Kidney (tissue), 14 donors: ENCODE results near the gene COPS8. TPM values are rescaled to one million over a fixed set of nuclear protein-coding genes. Genes with fewer than 3 reads are reported as not detected.

Source experiments
- DNase-seq, 5 donors: peaks; one replicate each; pipeline ENCODE4 v3.0.0-alpha.2; 2013 to 2020
- FAIRE-seq: peaks from 2 replicates; lab custom pipeline; 2012; peaks lifted over from hg19 to GRCh38; lab: Jason Lieb, UNC
- H3K27ac ChIP-seq, 2 donors: one replicate each; pipeline ENCODE4 v1.7.0; 2013; ENCODE audit warnings: low read depth in 2 of 2, low read length in 2 of 2, inconsistent platforms in 1 of 2
- H3K27me3 ChIP-seq: one replicate; pipeline ENCODE4 v1.7.1; 2013; ENCODE audit warnings: low read length, inconsistent platforms; ENCODE audit not compliant: control insufficient read depth, insufficient read depth
- H3K36me3 ChIP-seq, 3 donors: one replicate each; pipeline versions ENCODE4 v1.7.0 to v1.7.1; 2013; ENCODE audit warnings: low read length in 3 of 3, control low read depth in 1 of 3, inconsistent platforms in 1 of 3; ENCODE audit not compliant: insufficient read depth in 3 of 3, control insufficient read depth in 2 of 3
- H3K4me1 ChIP-seq, 3 donors: one replicate each; pipeline versions ENCODE4 v1.7.0 to v1.7.1; 2013; ENCODE audit warnings: low read length in 3 of 3, inconsistent platforms in 1 of 3, low read depth in 1 of 3; ENCODE audit not compliant: control insufficient read depth in 2 of 3, insufficient read depth in 2 of 3
- H3K4me3 ChIP-seq, 3 donors: one replicate each; pipeline versions ENCODE4 v1.7.0 to v1.8.1; 2013; ENCODE audit warnings: low read length in 3 of 3, control low read depth in 1 of 3, inconsistent platforms in 1 of 3
- H3K9ac ChIP-seq, 3 donors: one replicate each; pipeline versions ENCODE4 v1.7.0 to v1.7.1; 2013; ENCODE audit warnings: low read length in 3 of 3, control low read depth in 1 of 3, inconsistent platforms in 1 of 3
- H3K9me3 ChIP-seq, 3 donors: one replicate each; pipeline versions ENCODE4 v1.7.0 to v1.7.1; 2013; ENCODE audit warnings: low read length in 3 of 3, control low read depth in 1 of 3, inconsistent platforms in 1 of 3; ENCODE audit not compliant: control insufficient read depth in 2 of 3, insufficient read depth in 1 of 3
- CTCF ChIP-seq: IDR thresholded peaks from 3 replicates; pipeline ENCODE4 v1.5.1; 2012; ENCODE audit warnings: mild to moderate bottlenecking, moderate library complexity, borderline replicate concordance; ENCODE audit not compliant: insufficient read depth; ENCODE audit errors: extremely low read depth
- intact Hi-C: fragments of 100-400 bp; cut with DNase I; formaldehyde crosslinking; loops from one replicate; pipeline ENCODE4 v1.11.1; 2022
- polyA plus RNA-seq: library from polyadenylated mRNA; stranded (reverse); fragments of 350-450 nt; fragmentation: Illumina TruSeq; extraction: RNeasy Lipid Tissue Mini Kit (QIAGEN cat#74804); gene quantifications from one replicate; pipeline ENCODE4 v1.2.3, GENCODE V29; 2014; ENCODE audit warnings: low read depth, low replicate concordance; ENCODE audit not compliant: insufficient read depth
- total RNA-seq: library from RNA; stranded (reverse); fragmentation: NEBNext Ultra II Directional; extraction: Animal tissue kit (Norgen Biotek cat#: 25700); gene quantifications from one replicate; pipeline ENCODE4 v1.2.1, GENCODE V29; 2021
- donor health status: control.
- donor health status: control.
- donor health status: control.
- donor health status: control.
- donor health status: control.
- donor health status: DM: yes; HTN: yes; CAD: no.
- donor health status: Normal renal cell carcinoma (clear cell type).

COPS8 gene
- total and polyA plus RNA-seq, 2 donors from 2014 or later, result 40.7 to 67.6 TPM

DNA sequence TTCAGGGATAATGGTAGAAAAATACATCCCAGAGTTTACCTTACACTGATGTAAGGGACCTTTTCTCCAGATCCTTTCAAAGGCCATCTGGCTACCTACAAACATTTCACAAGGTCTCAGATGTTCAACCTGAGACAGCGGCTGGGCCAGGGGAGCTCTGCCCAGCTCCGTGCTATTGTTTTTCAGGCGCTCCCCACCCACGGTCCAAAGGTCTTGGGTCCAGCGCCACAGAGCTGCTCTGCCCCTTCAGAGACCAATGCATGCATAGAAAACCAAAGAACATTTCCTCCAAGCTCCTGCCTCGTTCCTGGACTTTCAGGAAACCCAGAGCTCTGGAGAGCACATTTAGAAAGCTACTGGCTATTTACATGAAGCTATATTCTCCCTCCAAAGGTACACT lies 40.3 kb downstream of the COPS8 start:
- intact Hi-C loops, result no loop called here
- no peak overlapping the region for H3K4me3 ChIP-seq
- DNase-seq (no peak), FAIRE-seq (no peak)
- no peak overlapping the region for H3K27ac ChIP-seq
- peaks cover 0 to 1% (median 0%) of the 10 kb centered on the region in 3 donors for H3K9me3 ChIP-seq
- no peak for TF ChIP-seq CTCF
- H3K4me1 ChIP-seq, result no peaks in the 10 kb centered on the region
- no peaks in the 10 kb centered on the region for H3K27me3 ChIP-seq
- no peaks in the 10 kb centered on the region for H3K36me3 ChIP-seq
- H3K9ac ChIP-seq, result no peak overlapping the region

DNA sequence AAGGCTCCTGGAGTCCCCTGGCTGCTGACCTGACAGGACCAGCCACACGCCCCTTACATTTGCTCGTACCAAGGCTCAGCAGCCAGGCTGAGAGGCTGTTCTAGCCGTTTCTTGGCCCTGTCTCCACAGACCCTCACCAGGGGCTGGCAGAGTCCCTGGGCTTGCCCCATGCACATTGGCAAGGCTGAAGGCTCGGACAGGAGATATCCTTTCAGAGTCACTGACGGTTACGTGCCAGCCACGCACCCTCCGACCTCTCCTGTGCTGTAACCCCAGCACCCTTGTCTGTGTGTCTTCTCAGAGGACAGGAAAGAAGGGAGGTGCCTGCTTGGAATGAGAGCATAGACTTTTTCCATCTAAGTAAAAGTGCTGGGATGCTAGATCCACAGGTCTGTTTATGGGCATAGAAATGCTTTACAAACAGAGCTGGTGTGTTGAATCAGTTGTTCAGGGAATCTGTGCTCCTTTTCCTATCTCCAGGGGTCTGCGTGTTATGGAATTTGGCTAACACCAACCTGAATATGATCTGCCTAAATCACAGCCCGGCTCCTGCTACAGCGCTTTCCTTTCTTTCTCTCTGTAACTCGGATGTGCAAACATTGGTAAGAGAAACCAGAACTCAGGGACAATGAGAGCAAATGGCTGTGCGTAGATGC lies 41.0 kb downstream of the COPS8 start:
- H3K4me1 ChIP-seq, result no peaks in the 10 kb centered on the region
- intact Hi-C loops, result no loop called here
- no peak overlapping the region for H3K27ac ChIP-seq
- no peak for DNase-seq
- H3K4me3 ChIP-seq, result no peak overlapping the region
- no peak for FAIRE-seq
- H3K27me3 ChIP-seq, result no peaks in the 10 kb centered on the region
- no peak overlapping the region for H3K9ac ChIP-seq
- peaks cover 0 to 1% (median 0%) of the 10 kb centered on the region in 3 donors for H3K9me3 ChIP-seq
- TF ChIP-seq CTCF, result no peak
- H3K36me3 ChIP-seq, result no peaks in the 10 kb centered on the region

DNA sequence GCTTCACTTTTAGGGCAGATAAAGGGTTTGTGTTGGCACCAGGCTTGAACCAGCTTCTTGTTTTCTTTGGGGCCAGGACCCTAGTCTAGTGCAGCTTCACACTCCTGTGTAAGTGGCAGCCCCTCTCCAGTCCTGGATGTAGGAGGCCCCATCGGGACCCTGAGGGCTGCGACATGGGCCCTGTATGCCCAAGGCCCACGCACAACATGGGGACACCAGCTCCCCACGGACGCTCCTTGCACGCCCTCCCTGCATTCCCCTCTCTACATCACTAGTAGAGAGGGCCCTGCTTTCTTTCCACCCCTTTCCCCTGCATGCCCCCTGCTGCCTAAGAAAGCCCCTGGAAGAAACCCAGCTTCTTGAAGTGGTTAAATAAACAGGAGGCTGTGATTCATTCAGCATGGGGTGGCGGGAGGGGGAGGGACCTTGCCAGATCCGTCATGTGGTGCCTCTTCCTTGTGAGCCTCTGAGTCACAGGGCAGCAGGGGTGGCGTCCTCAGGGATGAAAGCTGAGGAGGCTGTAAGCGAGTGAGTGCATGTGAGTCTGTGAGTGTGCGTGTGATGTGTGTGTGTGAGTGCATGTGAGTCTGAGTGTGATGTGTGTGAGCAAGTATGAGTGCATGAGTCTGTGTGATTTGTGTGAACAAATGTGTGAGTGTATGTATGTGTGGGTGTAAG lies 42.5 kb downstream of the COPS8 start:
- FAIRE-seq (no peak), DNase-seq (peak; percentile 68 to 97 (median 75))
- H3K9ac ChIP-seq, result no peak overlapping the region
- H3K36me3 ChIP-seq, result no peaks in the 10 kb centered on the region
- no peaks in the 10 kb centered on the region for H3K4me1 ChIP-seq
- no peak overlapping the region for H3K27ac ChIP-seq
- H3K4me3 ChIP-seq, result no peak overlapping the region
- intact Hi-C loops, result no loop called here
- no peaks in the 10 kb centered on the region for H3K27me3 ChIP-seq
- H3K9me3 ChIP-seq, result peaks cover 0 to 1% (median 0%) of the 10 kb centered on the region in 3 donors
- no peak for TF ChIP-seq CTCF
